Measurements from ENCODE around the gene EIF1AD.
"Not testable (repeated sequence)": the region's sequence is repeated elsewhere in the genome, so short reads cannot be mapped to it uniquely, and the experiment has no call there.

Gene EIF1AD

GRCh38 chr11:65954771-65955170 lies 47.2 kb downstream of the EIF1AD start:
- Histone ChIP-seq H3K27me3 (ENCODE audit: control insufficient read depth in 3 of 3, insufficient read depth in 3 of 3, low read depth in 1 of 3, low read length in 3 of 3) (no peaks in the 10 kb centered on the region), H3K27ac (replicated peaks; ENCODE audit: low read length) (no peak overlapping the region), H4K91ac (ENCODE audit: low read depth, low read length, poor library complexity) (no peak overlapping the region), H3K4me3 (ENCODE audit: low read length in 2 of 2) (no peak overlapping the region), H4K8ac (ENCODE audit: low read depth, low read length) (no peak overlapping the region), H3K9me3 (replicated peaks in 1 of 2; ENCODE audit: control insufficient read depth in 2 of 2, insufficient read depth in 1 of 2, low read depth in 1 of 2, low read length in 2 of 2) (no peaks in the 10 kb centered on the region), H3K18ac (ENCODE audit: low read length) (no peak overlapping the region), H2BK120ac (ENCODE audit: low read depth, low read length) (no peak overlapping the region), H2AFZ (ENCODE audit: low read length) (no peak overlapping the region), H3K79me1 (ENCODE audit: low read depth, low read length) (no peaks in the 10 kb centered on the region), H3K4ac (ENCODE audit: low read length) (no peak overlapping the region), H2BK15ac (ENCODE audit: low read length) (no peak overlapping the region), H3K9ac (ENCODE audit: low read depth, low read length, poor library complexity) (no peak overlapping the region), H2BK12ac (ENCODE audit: low read length) (no peak overlapping the region), H3K4me2 (ENCODE audit: insufficient read depth, low read length, poor library complexity, severe bottlenecking) (no peak overlapping the region), H2AK5ac (ENCODE audit: low read depth, low read length) (no peak overlapping the region), H2BK5ac (ENCODE audit: low read length) (no peak overlapping the region), H3K36me3 (replicated peaks in 1 of 2; ENCODE audit: control insufficient read depth in 2 of 2, insufficient read depth in 2 of 2, low read length in 2 of 2) (peaks cover 0 to 6% of the 10 kb centered on the region in 2 donors), H3K14ac (ENCODE audit: low read length) (no peak overlapping the region), H3K23ac (ENCODE audit: low read depth, low read length, poor library complexity) (no peak overlapping the region), H3K4me1 (ENCODE audit: control insufficient read depth in 2 of 2, insufficient read depth in 1 of 2, low read depth in 1 of 2, low read length in 2 of 2) (no peaks in the 10 kb centered on the region)
- no CpG with 5 or more reads among the region's 8 CpGs for WGBS, 2 donors (ENCODE audit: extremely low coverage in 2 of 2, insufficient read length in 2 of 2, insufficient replicate concordance in 1 of 2)
- DNase-seq (ENCODE audit: low spot score), result no peak

- Histone ChIP-seq H4K91ac (ENCODE audit: low read depth, low read length, poor library complexity) (no peak overlapping the region), H2BK15ac (ENCODE audit: low read length) (no peak overlapping the region), H2BK5ac (ENCODE audit: low read length) (peak overlapping the region; percentile 39), H3K79me1 (ENCODE audit: low read depth, low read length) (no peaks in the 10 kb centered on the region), H4K8ac (ENCODE audit: low read depth, low read length) (no peak overlapping the region), H3K14ac (ENCODE audit: low read length) (no peak overlapping the region), H3K4ac (ENCODE audit: low read length) (no peak overlapping the region), H3K18ac (ENCODE audit: low read length) (peak overlapping the region; percentile 64), H3K4me3 (ENCODE audit: low read length in 2 of 2) (no peak overlapping the region), H3K23ac (ENCODE audit: low read depth, low read length, poor library complexity) (peak overlapping the region; percentile 89), H2BK120ac (ENCODE audit: low read depth, low read length) (no peak overlapping the region), H3K9ac (ENCODE audit: low read depth, low read length, poor library complexity) (no peak overlapping the region), H2AFZ (ENCODE audit: low read length) (no peak overlapping the region), H3K36me3 (replicated peaks in 1 of 2; ENCODE audit: control insufficient read depth in 2 of 2, insufficient read depth in 2 of 2, low read length in 2 of 2) (peaks cover 0 to 2% of the 10 kb centered on the region in 2 donors), H3K27me3 (ENCODE audit: control insufficient read depth in 3 of 3, insufficient read depth in 3 of 3, low read depth in 1 of 3, low read length in 3 of 3) (no peaks in the 10 kb centered on the region), H2AK5ac (ENCODE audit: low read depth, low read length) (peak overlapping the region; percentile 61), H3K27ac (replicated peaks; ENCODE audit: low read length) (no peak overlapping the region), H3K9me3 (replicated peaks in 1 of 2; ENCODE audit: control insufficient read depth in 2 of 2, insufficient read depth in 1 of 2, low read depth in 1 of 2, low read length in 2 of 2) (no peaks in the 10 kb centered on the region), H3K4me2 (ENCODE audit: insufficient read depth, low read length, poor library complexity, severe bottlenecking) (no peak overlapping the region), H3K4me1 (ENCODE audit: control insufficient read depth in 2 of 2, insufficient read depth in 1 of 2, low read depth in 1 of 2, low read length in 2 of 2) (no peaks in the 10 kb centered on the region), H2BK12ac (ENCODE audit: low read length) (no peak overlapping the region)
- WGBS, 2 donors (ENCODE audit: extremely low coverage in 2 of 2, insufficient read length in 2 of 2, insufficient replicate concordance in 1 of 2), result no CpG with 5 or more reads among the region's 20 CpGs
- no peak for DNase-seq (ENCODE audit: low spot score)
These were observed 48.5 kb downstream of the EIF1AD start for GRCh38 chr11:65953471-65953870.

- Histone ChIP-seq H3K27ac (replicated peaks; ENCODE audit: low read length) (no peak overlapping the region), H3K79me1 (ENCODE audit: low read depth, low read length) (no peaks in the 10 kb centered on the region), H3K23ac (ENCODE audit: low read depth, low read length, poor library complexity) (no peak overlapping the region), H3K36me3 (replicated peaks in 1 of 2; ENCODE audit: control insufficient read depth in 2 of 2, insufficient read depth in 2 of 2, low read length in 2 of 2) (peaks cover 0 to 2% of the 10 kb centered on the region in 2 donors), H2BK12ac (ENCODE audit: low read length) (no peak overlapping the region), H3K4me3 (ENCODE audit: low read length in 2 of 2) (no peak overlapping the region), H2AK5ac (ENCODE audit: low read depth, low read length) (no peak overlapping the region), H3K27me3 (ENCODE audit: control insufficient read depth in 3 of 3, insufficient read depth in 3 of 3, low read depth in 1 of 3, low read length in 3 of 3) (no peaks in the 10 kb centered on the region), H2BK5ac (ENCODE audit: low read length) (no peak overlapping the region), H2BK120ac (ENCODE audit: low read depth, low read length) (no peak overlapping the region), H3K4me2 (ENCODE audit: insufficient read depth, low read length, poor library complexity, severe bottlenecking) (no peak overlapping the region), H4K8ac (ENCODE audit: low read depth, low read length) (no peak overlapping the region), H3K4me1 (ENCODE audit: control insufficient read depth in 2 of 2, insufficient read depth in 1 of 2, low read depth in 1 of 2, low read length in 2 of 2) (no peaks in the 10 kb centered on the region), H3K4ac (ENCODE audit: low read length) (no peak overlapping the region), H3K18ac (ENCODE audit: low read length) (no peak overlapping the region), H4K91ac (ENCODE audit: low read depth, low read length, poor library complexity) (no peak overlapping the region), H3K14ac (ENCODE audit: low read length) (no peak overlapping the region), H3K9ac (ENCODE audit: low read depth, low read length, poor library complexity) (no peak overlapping the region), H3K9me3 (replicated peaks in 1 of 2; ENCODE audit: control insufficient read depth in 2 of 2, insufficient read depth in 1 of 2, low read depth in 1 of 2, low read length in 2 of 2) (no peaks in the 10 kb centered on the region), H2AFZ (ENCODE audit: low read length) (no peak overlapping the region), H2BK15ac (ENCODE audit: low read length) (no peak overlapping the region)
- no CpG with 5 or more reads among the region's 6 CpGs for WGBS, 2 donors (ENCODE audit: extremely low coverage in 2 of 2, insufficient read length in 2 of 2, insufficient replicate concordance in 1 of 2)
- no peak for DNase-seq (ENCODE audit: low spot score)
These were observed 49.9 kb downstream of the EIF1AD start for GRCh38 chr11:65952052-65952521.

GRCh38 chr11:65951641-65952040 lies 50.3 kb downstream of the EIF1AD start:
- H3K79me1 ChIP-seq (ENCODE audit: low read depth, low read length); H3K27me3 ChIP-seq (ENCODE audit: control insufficient read depth in 3 of 3, insufficient read depth in 3 of 3, low read depth in 1 of 3, low read length in 3 of 3); H3K14ac ChIP-seq (ENCODE audit: low read length); H3K4me1 ChIP-seq (ENCODE audit: control insufficient read depth in 2 of 2, insufficient read depth in 1 of 2, low read depth in 1 of 2, low read length in 2 of 2); H3K23ac ChIP-seq (ENCODE audit: low read depth, low read length, poor library complexity); H2BK5ac ChIP-seq (ENCODE audit: low read length); H3K18ac ChIP-seq (ENCODE audit: low read length); H3K4me3 ChIP-seq (ENCODE audit: low read length in 2 of 2); H3K27ac ChIP-seq (replicated peaks; ENCODE audit: low read length); H3K9me3 ChIP-seq (replicated peaks in 1 of 2; ENCODE audit: control insufficient read depth in 2 of 2, insufficient read depth in 1 of 2, low read depth in 1 of 2, low read length in 2 of 2); H4K8ac ChIP-seq (ENCODE audit: low read depth, low read length); H2AK5ac ChIP-seq (ENCODE audit: low read depth, low read length); H3K9ac ChIP-seq (ENCODE audit: low read depth, low read length, poor library complexity); H3K4me2 ChIP-seq (ENCODE audit: insufficient read depth, low read length, poor library complexity, severe bottlenecking); H2BK15ac ChIP-seq (ENCODE audit: low read length); H2AFZ ChIP-seq (ENCODE audit: low read length); H3K4ac ChIP-seq (ENCODE audit: low read length); H2BK120ac ChIP-seq (ENCODE audit: low read depth, low read length); DNase-seq (ENCODE audit: low spot score); H2BK12ac ChIP-seq (ENCODE audit: low read length); H4K91ac ChIP-seq (ENCODE audit: low read depth, low read length, poor library complexity); H3K36me3 ChIP-seq (replicated peaks in 1 of 2; ENCODE audit: control insufficient read depth in 2 of 2, insufficient read depth in 2 of 2, low read length in 2 of 2): not testable (repeated sequence)
- WGBS, 2 donors (ENCODE audit: extremely low coverage in 2 of 2, insufficient read length in 2 of 2, insufficient replicate concordance in 1 of 2), result no CpG with 5 or more reads among the region's 3 CpGs

Data from neuronal stem cell (in vitro differentiated cells).